Thyroid gland (tissue), 4 donors: Measurements from ENCODE around the gene PCDH19.

Experiments
- POLR2A ChIP-seq, 2 donors: fragments of 450-650 bp; IDR thresholded peaks; one replicate each; pipeline ENCODE4 v1.6.1; 2017; ENCODE audit warnings: antibody characterized with exemption in 2 of 2, mild to moderate bottlenecking in 2 of 2, moderate library complexity in 1 of 2
- TF ChIP-seq, protein P1 (sequence below), 6 experiments: fragments of 200-600 bp in 3 of 6; fragments of 450-650 bp in 3 of 6; sonication (generic) in 3 of 6; IDR thresholded peaks; one replicate each; pipeline ENCODE4 v1.5.1; 2016 to 2019; ENCODE audit warnings: antibody characterized with exemption in 6 of 6, mild to moderate bottlenecking in 2 of 6, inconsistent platforms in 1 of 6, moderate library complexity in 1 of 6

DNA sequence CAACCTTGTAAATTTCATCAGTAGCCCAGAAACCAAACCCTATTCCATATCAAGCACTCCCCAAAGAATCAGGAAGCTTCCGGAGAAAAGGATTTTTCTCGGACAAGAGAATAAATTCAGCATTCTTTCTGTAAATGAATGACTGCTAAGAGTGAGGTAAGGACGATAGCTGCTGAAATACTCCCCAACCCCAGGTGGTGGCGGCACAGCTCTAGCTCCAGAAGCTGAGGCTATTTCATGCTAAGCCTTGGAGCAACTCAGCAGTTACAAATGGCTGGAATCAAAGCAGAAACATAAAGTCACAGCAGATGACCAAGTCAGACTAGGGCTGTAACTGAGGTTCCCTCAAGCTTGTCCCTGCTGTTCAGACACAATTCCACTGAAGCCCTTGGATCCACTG lies 13.9 kb upstream of the PCDH19 start:
- TF ChIP-seq, protein P1, sequence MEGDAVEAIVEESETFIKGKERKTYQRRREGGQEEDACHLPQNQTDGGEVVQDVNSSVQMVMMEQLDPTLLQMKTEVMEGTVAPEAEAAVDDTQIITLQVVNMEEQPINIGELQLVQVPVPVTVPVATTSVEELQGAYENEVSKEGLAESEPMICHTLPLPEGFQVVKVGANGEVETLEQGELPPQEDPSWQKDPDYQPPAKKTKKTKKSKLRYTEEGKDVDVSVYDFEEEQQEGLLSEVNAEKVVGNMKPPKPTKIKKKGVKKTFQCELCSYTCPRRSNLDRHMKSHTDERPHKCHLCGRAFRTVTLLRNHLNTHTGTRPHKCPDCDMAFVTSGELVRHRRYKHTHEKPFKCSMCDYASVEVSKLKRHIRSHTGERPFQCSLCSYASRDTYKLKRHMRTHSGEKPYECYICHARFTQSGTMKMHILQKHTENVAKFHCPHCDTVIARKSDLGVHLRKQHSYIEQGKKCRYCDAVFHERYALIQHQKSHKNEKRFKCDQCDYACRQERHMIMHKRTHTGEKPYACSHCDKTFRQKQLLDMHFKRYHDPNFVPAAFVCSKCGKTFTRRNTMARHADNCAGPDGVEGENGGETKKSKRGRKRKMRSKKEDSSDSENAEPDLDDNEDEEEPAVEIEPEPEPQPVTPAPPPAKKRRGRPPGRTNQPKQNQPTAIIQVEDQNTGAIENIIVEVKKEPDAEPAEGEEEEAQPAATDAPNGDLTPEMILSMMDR (IDR thresholded peaks at IDR 0.05) = no peak
- no peak for TF ChIP-seq POLR2A (IDR thresholded peaks at IDR 0.05)
